ENCODE results near the gene NOC4L.

DNA sequence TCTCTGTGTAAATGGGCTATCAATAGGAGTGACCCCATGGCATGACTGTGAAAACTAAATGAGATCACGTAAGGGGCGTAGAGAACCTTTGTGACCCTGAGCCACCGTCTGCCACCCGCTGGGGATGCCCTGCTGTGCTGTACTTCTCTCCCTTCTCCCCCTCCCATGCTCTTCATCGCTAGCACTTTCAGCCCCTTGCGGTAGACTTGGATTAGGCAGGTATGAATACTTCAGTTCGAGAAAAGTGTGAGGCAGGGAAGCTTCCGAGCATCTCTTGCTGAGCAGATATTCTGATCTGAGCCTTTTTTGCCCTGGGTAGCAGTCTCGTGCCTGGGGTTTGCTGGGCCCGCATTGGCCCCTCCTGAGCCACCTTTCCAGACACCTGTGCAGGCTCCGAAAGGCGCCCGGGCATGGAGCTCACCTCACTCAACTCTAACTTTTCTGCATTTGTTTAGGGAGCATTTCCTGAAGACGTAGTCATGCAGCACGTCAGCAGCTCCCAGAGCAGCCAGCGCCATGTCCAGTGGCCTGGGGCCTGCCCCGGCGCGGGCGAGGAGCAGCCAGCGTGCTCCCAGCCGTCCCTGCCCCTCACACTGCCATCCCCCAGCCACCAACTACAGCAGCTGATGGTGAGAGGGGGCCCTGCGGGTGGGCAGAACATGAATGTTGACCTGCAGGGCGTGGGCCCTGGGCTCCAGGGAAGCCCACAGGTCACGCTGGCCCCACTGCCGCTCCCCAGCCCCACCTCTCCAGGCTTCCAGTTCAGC lies 40.5 kb upstream of the NOC4L start:
- TF ChIP-seq, protein P1, sequence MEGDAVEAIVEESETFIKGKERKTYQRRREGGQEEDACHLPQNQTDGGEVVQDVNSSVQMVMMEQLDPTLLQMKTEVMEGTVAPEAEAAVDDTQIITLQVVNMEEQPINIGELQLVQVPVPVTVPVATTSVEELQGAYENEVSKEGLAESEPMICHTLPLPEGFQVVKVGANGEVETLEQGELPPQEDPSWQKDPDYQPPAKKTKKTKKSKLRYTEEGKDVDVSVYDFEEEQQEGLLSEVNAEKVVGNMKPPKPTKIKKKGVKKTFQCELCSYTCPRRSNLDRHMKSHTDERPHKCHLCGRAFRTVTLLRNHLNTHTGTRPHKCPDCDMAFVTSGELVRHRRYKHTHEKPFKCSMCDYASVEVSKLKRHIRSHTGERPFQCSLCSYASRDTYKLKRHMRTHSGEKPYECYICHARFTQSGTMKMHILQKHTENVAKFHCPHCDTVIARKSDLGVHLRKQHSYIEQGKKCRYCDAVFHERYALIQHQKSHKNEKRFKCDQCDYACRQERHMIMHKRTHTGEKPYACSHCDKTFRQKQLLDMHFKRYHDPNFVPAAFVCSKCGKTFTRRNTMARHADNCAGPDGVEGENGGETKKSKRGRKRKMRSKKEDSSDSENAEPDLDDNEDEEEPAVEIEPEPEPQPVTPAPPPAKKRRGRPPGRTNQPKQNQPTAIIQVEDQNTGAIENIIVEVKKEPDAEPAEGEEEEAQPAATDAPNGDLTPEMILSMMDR (IDR thresholded peaks at IDR 0.05): no peak
- no peak for TF ChIP-seq EP300 (IDR thresholded peaks at IDR 0.05)
- no peak for TF ChIP-seq POLR2AphosphoS5 (IDR thresholded peaks at IDR 0.05)
- TF ChIP-seq POLR2A (IDR thresholded peaks at IDR 0.05; ENCODE audit: low read depth): no peak
